ENCODE data around the gene IGF2BP1.

IGF2BP1 gene

DNA sequence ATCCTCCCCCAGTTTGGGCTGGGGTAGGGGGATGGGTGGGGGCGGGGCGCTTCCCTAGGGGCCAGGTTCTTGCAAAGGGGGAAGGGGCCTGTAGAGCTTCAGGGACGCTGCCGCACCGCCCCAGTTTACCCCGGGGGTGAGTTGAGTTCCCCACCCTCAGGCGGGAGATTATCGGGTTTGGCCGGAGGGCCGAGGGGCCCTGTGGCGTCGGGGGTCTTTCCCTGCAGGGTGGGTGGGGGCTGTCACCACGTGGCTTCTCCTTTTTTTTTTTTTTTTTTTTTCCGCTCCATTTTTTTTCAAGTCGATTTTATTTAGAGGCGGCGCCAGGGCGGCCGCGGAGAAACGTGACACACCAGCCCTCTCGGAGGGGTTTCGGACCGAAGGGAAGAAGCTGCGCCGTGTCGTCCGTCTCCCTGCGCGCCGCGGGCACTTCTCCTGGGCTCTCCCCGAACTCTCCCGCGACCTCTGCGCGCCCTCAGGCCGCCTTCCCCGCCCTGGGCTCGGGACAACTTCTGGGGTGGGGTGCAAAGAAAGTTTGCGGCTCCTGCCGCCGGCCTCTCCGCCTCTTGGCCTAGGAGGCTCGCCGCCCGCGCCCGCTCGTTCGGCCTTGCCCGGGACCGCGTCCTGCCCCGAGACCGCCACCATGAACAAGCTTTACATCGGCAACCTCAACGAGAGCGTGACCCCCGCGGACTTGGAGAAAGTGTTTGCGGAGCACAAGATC, at the start of gene IGF2BP1:
TSS of gene IGF2BP1 (plus strand) at position 283 of the 724 bp plus-strand sequence. CDS start at position 644, 361 bp downstream.
- DNase-seq (ENCODE audit: low read depth in 2 of 2): peak in 1 of 2 experiments; percentile 46

DNA sequence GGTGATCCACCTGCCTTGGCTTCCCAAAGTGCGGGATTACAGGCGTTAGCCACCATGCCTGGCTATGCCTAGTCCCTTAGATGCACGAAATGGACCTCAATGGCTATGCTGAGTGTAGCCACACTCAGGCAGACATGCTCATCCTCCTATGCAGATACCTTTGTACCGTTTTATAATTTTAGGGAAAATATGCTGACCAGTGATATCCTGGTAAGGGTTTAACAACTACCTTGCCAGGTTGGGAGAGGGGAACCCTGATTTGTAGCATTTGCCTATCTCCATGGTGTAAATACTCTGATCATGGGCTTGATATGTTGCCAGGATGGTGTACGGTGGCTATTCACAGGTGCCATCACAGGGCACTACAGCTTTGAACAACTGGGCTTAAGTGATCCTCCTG, 45.6 kb upstream of the IGF2BP1 start:
- no peak for DNase-seq (ENCODE audit: low read depth in 2 of 2)

DNA sequence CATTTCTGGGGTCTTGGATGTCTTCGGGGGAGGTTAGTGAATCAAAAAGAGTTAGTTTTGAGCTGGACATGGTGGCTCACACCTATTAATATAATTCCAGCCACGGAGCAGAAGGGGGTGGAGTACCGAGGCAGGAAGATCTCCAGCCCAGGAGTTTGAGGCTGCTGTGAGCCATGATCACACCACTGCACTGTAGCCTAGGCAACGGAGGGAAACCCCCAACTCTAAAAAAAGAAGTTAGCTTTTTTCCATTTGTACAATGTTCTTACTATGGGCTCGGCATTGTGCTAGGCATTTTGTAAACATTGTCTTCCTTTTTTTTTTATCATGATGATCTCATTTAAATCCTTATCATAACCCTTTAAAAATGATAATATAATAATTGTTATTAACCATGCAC, 44.3 kb upstream of the IGF2BP1 start:
- DNase-seq (ENCODE audit: low read depth in 2 of 2): no peak

DNA sequence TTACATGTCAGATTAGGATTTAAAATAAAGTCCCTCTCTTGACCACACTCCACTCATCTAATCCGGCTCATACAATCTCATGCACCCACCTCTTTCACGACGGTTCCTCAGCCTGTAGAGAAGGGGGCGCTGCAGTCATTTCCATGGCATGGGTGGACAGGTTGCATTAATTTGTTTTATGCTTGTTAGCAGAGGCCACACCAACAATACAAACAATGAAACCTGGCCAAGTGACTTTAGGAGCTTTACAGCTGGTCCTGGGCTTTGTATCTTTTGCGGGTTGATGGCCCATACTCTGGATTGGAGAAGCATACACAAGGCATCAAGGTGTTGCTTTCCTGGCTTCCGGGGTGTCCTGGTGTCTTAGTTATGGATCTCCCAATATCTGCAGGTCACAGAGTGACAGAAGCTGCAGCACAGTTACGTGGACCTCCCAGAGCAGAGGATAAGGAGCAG, 42.9 kb upstream of the IGF2BP1 start:
- DNase-seq (ENCODE audit: low read depth in 2 of 2): no peak

DNA sequence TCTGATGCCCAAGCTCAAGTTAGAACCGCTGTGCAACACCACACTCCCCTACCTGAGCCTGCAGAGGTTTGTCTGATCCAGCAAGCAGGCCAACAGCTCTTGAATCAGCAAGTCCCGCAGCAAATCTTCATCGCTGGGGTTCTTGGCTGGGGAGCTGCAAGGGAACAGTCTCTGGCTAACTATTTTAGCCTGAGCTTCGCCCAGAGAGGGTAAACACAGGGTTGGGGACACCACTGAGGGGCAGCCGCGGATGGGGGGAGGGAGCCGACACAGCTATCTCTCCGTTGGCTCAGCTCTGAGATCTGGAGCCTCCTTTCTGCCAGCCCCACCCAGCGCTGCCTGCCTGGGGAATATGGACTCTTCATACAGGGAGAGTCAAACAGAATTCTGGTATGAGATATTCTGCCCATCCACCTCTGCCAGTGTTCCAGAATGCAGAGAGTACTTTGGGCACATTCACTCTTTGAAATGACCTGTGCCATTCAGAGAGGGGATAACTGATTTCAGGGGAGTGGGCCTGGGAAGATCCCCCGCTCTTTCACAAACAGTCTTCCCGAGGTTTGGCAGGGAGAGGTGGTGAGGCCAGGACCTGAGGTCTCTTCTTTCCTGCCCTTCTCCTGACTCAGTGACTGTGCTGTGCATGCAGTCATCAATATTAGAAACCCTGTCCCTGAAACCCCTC, 36.2 kb upstream of the IGF2BP1 start:
- no peak for DNase-seq (ENCODE audit: low read depth in 2 of 2)

DNA sequence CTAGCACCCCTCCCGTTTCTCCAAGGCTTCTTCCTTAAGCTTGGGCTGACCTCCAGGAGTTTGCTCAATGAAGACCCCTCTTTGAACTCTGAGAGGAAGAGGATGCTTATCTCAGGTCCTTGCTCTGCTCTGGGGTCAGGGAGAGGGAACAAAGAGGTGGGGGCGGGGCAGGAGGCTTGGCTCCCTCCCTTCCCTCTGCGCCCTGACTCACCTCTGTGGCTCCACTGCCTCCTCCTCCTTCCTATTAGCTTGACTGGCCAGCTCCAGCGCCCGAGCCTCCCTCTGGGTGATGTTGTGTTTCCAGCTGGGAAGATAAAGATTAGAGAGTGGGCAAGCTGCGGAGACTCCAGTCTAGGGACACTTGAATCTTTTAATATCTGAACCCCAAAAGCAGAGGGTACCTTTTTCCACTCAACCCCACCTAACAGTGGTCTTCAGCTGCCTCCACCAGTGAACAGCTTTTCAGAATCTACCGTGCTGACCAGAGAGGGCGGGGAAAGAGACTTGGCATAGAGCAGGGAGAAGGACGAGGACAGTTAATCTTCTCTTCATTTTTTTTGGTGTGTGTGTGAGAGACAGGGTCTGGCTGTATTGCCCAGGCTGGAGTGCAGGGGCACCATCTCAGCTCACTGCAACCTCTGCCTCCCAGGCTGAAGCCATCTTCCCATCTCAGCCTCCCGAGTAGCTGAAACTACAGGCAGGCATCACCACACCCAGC, 35.5 kb upstream of the IGF2BP1 start:
- DNase-seq (ENCODE audit: low read depth in 2 of 2): no peak

DNA sequence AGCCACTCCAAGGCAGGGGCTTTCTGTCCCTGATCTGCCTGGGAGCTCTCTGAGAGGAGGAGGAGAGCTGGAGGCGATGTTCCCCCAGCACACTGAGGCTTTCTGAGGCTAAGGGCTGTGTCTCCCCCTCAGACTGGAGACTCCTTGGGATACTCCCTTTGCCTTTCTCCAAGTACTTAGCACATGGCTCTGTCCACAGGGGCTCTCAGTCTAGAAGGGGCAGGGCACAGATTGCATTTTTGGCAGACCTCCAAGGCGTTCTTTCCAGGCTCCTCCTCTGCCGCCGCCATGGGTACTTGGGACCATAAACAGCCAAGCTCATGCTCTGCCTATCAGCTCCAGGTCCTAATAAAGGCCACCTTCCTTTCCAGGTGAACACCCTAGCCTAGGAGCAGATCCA, 27.0 kb upstream of the IGF2BP1 start:
- no peak for DNase-seq (ENCODE audit: low read depth in 2 of 2)

DNA sequence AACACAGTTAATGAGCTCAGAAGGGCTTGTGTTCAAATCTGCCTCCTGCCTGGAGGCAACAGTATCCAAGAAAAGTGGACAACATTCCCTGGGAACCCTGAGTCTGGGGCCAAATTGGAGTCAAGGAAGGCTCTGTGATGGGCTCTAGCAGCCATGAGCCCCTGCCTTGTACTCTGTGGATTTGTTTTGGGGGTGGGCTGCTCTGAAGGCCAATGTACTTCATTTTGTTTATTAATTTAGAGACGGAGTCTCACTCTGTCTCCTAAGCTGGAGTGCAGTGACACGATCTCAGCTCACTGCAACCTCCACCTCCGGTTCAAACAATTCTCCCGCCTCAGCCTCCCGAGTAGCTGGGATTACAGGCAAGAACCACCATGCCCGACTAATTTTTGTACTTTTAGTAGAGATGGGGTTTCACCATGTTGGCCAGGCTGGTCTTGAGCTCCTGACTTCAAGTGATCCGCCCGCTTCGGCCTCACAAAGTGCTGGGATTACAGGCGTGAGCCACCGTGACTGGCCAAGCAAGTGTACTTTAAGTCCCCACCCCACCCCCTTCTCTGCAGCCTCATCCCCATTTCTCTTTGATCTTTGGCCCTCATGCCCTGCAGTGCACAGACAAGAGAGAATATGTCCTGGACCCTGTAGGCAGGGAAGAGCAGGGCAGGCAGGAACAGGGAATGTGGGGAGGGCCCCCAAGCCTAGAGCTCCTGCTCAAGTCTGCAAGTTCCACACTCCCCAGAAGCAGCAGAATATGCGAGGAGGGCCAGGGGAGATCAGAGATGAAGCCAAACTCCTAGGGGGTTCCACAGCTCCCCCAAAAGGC, 26.1 kb upstream of the IGF2BP1 start:
- DNase-seq (ENCODE audit: low read depth in 2 of 2): no peak

DNA sequence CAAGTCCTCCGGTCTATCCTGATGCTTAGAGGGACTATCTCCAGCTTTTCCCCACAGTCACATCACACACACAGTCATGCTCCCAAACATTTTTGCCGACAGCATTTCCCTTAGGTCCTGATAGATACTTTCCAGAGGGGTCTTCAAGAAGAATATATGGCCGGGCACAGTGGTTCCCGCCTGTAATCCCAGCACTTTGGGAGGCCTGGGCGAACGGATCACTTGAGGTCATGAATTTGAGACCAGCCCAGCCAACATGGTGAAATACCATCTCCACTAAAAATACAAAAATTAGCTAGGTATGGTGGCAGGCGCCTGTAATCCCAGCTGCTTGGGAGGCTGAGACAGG, 24.5 kb upstream of the IGF2BP1 start:
- DNase-seq (ENCODE audit: low read depth in 2 of 2): no peak

DNA sequence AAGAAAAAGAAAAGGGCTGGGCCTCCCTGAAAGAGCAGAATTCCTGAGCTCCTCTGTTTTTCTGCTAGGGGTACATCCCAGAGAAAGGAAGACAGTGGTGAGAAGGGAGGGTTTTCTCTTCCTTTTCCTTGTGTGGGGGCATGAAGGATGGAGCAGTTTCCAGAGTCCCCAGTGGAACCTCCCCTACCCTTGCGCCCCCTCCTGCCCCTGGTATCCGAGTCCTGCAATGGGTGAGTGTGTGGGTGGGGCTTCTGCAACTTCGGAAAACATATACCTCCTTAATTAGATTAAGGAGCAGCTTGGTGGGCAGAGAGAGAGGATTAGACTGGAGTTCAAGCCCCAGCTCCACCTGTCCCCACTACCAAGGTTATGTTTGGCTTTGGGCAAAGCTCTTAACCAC, 23.4 kb upstream of the IGF2BP1 start:
- no peak for DNase-seq (ENCODE audit: low read depth in 2 of 2)

DNA sequence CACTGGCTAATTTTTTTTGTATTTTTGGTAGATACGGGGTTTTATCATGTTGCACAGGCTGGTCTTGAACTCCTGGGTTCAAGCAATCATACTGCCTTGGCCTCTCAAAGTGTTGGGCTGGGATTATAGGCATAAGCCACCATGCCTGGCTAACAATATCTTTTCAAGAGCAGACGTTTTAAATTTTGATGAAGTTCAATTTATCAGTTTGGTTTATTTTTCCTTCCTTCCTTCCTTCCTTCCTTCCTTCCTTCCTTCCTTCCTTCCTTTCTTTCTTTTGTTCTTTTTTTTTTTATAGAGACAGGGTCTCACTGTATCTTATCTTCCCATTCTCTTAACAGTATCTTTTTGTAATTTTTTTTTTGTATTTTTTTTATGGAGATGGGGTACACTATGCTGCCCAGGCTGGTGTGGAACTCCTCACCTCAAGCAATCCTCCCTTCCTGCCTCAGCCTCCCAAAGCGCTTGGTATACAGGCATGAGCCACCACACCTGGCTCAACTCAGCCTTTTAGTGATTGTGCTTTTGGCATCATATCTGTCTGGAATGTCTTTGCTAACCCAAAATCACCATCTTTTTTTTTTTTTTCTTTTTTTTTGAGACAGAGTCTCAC, 15.2 kb upstream of the IGF2BP1 start:
- no peak for DNase-seq (ENCODE audit: low read depth in 2 of 2)

DNA sequence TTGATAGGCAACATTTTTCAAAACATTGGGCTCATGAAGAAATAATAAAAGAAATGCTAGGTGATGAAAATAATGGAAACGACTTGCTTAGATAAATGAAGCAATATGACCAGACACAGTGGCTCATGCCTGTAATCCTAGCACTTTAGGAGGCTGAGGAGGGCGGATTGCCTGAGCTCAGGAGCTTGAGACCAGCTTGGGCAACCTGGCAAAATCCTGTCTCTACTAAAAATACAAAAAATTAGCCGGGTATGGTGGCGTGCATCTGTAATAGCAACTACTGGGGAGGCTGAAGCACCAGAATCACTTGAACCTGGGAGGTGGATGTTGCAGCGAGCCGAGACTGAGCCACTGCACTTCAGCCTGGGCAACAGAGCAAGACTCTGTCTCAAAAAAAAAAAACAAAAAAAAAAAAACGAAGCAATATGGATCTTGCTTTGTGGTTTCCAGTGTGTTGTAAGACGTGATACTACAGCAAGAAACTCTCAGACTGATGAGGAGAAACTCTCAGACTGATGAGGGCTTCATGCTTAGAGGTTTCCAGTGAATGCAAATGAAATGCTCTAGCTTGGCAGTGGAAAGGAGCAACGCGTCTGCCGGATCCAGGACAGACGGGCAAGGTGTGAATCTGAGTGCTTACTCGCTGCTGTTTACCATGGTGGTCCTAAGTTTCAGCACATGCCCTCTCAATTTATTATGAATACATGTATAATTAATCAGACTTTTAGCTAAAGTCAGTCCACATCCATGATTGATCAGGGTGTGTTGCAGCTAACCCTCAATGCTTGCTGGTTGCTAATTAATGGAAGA, 11.5 kb upstream of the IGF2BP1 start:
- no peak for DNase-seq (ENCODE audit: low read depth in 2 of 2)

DNA sequence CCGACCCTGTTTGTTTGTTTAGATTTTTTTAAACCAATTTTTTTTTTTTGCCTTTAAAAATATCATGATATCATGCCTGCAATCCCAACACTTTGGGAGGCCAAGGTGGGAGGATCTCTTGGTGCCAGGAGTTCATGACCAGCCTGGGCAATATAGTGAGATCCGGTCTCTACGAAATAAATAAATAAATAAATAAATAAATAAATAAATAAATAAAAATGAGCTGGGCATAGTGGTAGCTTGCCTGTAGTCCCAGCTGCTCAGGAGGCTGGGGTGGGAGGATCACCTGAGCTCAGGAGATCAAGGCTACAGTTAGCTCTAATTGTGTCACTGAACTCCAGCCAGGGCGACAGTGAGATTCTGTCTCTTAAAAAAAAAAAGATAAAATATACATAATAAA, 8.1 kb upstream of the IGF2BP1 start:
- no peak for DNase-seq (ENCODE audit: low read depth in 2 of 2)

DNA sequence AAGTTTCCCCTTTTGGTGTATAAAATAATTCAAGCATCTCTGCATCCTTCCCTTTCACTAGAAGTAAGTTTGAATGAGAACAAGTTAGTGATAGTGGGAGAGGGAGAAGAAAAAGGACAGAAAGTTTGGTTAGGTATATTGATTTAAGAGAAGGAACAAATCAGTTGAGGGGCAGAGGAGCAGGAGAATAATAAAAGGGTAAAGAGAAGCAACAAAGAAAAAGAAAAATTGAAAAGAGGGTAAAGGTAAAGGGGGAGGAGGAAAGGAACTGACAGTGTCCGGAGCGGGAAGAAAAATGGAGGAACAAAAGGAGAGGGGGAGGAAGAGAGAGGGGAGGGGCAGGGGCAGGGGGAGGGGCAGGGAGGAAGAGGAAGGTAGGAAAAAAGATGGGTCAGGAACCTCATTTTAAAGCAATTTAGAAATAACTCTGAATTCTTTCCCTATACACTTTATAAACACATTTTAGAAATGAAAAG, 6.3 kb upstream of the IGF2BP1 start:
- DNase-seq (ENCODE audit: low read depth in 2 of 2): no peak

DNA sequence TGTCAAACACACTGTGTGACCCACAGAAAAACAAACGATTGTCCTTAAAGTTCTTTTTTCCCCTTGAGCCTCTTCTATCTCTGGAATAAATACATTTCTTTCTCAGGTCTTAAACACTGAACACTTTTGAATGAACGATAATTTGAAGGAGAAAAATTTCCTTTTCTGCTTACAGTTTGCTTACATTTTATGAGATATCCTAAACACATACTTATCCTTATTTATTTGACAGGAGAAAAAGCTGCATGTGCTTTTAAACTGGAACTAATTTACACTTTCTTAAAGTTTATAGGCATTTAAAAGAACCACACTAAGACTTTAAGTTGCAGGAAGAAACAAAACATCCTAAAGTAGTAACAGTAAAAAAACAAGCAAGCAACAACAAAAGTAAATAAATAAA, 4.7 kb upstream of the IGF2BP1 start:
- no peak for DNase-seq (ENCODE audit: low read depth in 2 of 2)

DNA sequence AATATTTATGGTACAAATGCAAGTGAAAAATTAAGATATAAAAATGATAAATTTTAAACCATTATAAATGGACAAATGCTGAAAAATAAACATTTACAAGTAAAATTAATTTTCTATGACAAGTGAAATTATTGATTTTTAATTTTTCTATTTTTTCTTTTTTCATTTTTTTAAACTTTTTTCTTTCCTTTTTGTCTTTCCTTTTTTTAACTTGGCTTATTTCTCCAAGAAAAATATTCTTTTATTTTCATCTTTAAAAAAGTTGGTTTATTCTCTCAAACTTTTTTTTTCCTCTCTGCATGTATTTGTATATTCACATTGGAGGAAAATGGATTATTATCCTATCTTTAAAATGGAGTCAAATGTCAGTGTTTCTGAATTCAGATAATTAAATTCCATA, 3.9 kb upstream of the IGF2BP1 start:
- no peak for DNase-seq (ENCODE audit: low read depth in 2 of 2)

DNA sequence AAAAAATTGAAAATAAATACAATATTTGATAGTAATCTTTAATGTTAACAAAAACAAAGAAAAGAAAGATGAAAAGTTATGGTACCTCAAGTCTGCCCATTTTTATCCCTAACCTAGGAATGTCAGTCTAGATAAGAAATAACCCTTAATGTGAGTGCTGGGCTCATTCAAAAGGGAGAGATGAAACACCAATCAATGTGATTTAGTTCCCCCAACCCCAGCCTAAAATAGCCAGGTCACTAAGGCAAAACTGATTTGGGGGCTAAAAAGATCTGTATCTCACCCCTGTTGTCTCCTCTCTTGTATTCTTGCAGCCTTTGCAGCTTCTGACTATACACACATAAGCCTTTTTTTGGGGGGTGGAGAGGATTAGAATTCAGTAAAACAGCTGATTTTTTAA, 3.2 kb upstream of the IGF2BP1 start:
- no peak for DNase-seq (ENCODE audit: low read depth in 2 of 2)

DNA sequence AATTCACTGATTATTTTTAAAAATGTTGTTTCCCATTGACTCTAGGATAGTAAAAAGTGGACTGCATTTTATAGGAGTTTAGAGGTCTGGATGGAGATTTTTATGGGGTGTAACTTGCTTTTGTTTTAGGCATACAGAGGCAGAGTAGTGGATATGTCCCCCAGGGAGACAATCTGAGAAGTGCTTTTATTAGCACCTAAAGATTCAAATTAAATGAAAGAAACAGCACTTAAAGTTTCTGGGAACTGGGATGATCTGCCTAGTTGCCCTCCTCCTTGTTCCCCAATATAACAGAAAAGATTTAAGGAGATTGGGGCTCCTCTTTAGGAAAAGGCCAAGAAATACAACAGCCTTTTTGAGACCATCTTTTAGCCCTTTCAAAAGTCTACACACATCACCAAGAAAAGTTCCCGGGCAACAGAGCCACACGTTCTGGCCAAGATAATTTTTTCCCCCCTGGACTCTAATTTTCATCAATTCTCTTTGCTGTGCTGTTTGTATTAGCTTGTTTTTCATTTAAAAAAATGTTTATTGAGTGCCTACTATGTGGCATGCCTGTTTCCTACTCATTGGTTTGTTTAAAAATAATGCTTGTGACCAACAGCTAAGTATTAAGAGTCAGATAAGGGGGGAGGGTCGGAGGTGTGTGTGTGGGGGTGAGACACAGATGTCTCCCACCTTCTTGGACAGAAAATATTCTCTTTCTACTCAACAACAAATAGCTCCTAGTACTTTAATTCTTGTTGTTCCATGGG, 2.5 kb upstream of the IGF2BP1 start:
- DNase-seq (ENCODE audit: low read depth in 2 of 2): no peak

DNA sequence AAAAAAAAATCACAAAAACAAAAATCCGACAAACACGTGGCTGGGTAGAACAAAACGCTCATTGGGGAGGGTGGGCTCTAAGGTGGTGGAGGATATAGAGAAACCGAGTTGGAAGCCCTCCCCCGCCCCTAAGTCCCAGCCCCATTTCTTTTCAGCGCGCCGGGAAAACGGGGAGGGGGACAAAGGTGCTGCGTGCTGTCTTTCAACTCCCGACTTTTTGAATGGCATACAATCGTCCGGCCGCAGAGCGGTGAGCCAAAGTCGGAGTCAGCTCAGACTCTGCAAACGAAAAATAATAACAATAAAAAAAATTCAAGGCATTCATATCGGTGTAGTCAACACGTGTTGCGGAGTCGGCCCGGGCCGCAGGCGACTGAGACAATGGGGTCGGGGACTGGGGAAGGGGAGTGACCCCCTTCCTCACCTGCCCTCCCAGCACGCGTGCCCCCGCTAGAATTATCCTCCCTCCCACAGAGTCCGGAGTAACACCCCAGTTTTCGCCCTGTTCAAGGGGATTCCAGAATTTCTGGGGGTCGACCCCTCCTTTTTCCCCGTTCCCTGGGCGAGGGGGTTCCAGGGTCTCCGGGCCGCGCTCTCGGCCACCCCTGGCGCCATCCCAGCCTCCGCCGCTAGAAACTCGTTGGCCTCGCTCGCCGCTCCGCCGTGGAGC, 1.7 kb upstream of the IGF2BP1 start:
- no peak for DNase-seq (ENCODE audit: low read depth in 2 of 2)
